ENCODE measurements around the gene CCDC183. TPM values are rescaled to one million over a fixed set of nuclear protein-coding genes. Genes with fewer than 3 reads are reported as not detected.

The CCDC183 gene
- total and polyA plus RNA-seq, 10 of the 15 experiments (the other 5 are each of a cell fraction or from before 2014, with no cell fraction given) = 0.04 to 1.2 (median 0.55) TPM; not detected in 5

DNA sequence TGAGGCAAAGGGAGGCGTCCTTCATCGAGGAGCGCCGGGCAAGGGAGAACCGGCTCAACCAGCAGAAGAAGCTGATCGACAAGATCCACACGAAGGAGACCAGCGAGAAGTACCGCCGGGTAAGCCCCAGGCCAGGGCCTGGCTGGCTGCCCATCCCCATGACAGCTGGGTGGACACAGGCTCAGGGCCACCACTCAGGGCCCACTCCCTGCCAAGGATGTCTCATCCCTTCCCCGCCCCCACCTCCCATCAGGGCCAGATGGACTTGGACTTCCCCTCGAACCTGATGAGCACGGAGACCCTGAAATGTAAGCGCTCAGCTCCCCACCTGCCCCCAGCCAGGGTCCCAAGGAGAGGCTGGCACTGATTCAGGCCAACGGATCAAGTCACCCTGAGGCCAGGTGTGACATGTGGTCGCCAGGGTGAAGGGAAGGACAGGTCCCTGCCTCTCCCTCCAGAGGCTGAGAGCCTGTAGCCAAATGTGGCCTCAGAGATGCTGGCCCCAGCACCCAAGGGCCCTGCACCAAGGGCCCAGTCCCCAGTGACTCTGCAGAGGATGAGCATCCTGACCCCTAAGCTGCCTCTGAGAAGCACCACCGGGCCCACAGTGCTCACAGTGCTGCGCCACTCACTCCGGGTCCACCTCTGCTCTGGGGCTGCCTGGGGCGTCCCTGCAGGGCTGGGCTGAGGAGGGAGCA, 8.5 kb downstream of the CCDC183 start:
- CTCF ChIA-PET = interaction anchor here (3.2 to 4.4 kb wide), 2 partner anchors 12 to 230 kb away, joined by 13 to 15 read pairs; no protein-coding TSS in a partner anchor
- no peak for DNase-seq (ENCODE audit: low read depth, low spot score)
- H3K9ac ChIP-seq (ENCODE audit: control insufficient read depth, insufficient read depth, low read length) = no peak overlapping the region
- H3K4me2 ChIP-seq (ENCODE audit: control insufficient read depth, insufficient read depth) = no peak overlapping the region
- RAD21 ChIA-PET (ENCODE audit: unreplicated experiment) = no interaction called here
- no peak for ATAC-seq
- peaks cover 14% of the 10 kb centered on the region for H3K4me1 ChIP-seq (ENCODE audit: control insufficient read depth, insufficient read depth, low read length)
- no peaks in the 10 kb centered on the region for H3K27me3 ChIP-seq (replicated peaks in 1 of 2; ENCODE audit: control insufficient read depth in 2 of 2, insufficient read depth in 2 of 2, low read length in 1 of 2)
- BruUV-seq (replicated peaks) = no TSS peak
- intact Hi-C loops (cut with micrococcal nuclease; ENCODE audit: unreplicated experiment) (loop anchor here (10.0 kb wide), 1 partner anchor 80 kb away; the partner anchor contains the start of gene TRAF2), in situ Hi-C loops (cut with MboI) (no loop called here)
- no peaks in the 10 kb centered on the region; a peak in 1 of 4 replicates for H3K36me3 ChIP-seq (ENCODE audit: control insufficient read depth in 2 of 2, insufficient read depth in 2 of 2, low read length in 1 of 2)
- SMC1A ChIA-PET (ENCODE audit: uncharacterized antibody, unreplicated experiment) = no interaction called here
- no peaks in the 10 kb centered on the region for H3K9me3 ChIP-seq (replicated peaks; ENCODE audit: control insufficient read depth, insufficient read depth, low read length)
- H3K79me2 ChIP-seq (ENCODE audit: control insufficient read depth, insufficient read depth, low read length) = peaks cover 21% of the 10 kb centered on the region
- WGBS (ENCODE audit: insufficient coverage, insufficient replicate concordance, low lambda C conversion rate, missing lambda C conversion rate) = 94% methylated on average over 20 of the region's 20 CpGs
- no peaks in the 10 kb centered on the region for H4K20me1 ChIP-seq (ENCODE audit: control insufficient read depth, insufficient read depth)
- no peak overlapping the region for H3K4me3 ChIP-seq
- FAIRE-seq = no peak
- POLR2A ChIA-PET = interaction anchor here (1.1 kb wide), 1 partner anchor 13 kb away, joined by 4 read pairs; no protein-coding TSS in a partner anchor
- no peak overlapping the region for H2AFZ ChIP-seq (ENCODE audit: control insufficient read depth, low read depth, low read length)
- no peak overlapping the region for H3K27ac ChIP-seq (ENCODE audit: control insufficient read depth, insufficient read depth)
- TF ChIP-seq, protein P1, sequence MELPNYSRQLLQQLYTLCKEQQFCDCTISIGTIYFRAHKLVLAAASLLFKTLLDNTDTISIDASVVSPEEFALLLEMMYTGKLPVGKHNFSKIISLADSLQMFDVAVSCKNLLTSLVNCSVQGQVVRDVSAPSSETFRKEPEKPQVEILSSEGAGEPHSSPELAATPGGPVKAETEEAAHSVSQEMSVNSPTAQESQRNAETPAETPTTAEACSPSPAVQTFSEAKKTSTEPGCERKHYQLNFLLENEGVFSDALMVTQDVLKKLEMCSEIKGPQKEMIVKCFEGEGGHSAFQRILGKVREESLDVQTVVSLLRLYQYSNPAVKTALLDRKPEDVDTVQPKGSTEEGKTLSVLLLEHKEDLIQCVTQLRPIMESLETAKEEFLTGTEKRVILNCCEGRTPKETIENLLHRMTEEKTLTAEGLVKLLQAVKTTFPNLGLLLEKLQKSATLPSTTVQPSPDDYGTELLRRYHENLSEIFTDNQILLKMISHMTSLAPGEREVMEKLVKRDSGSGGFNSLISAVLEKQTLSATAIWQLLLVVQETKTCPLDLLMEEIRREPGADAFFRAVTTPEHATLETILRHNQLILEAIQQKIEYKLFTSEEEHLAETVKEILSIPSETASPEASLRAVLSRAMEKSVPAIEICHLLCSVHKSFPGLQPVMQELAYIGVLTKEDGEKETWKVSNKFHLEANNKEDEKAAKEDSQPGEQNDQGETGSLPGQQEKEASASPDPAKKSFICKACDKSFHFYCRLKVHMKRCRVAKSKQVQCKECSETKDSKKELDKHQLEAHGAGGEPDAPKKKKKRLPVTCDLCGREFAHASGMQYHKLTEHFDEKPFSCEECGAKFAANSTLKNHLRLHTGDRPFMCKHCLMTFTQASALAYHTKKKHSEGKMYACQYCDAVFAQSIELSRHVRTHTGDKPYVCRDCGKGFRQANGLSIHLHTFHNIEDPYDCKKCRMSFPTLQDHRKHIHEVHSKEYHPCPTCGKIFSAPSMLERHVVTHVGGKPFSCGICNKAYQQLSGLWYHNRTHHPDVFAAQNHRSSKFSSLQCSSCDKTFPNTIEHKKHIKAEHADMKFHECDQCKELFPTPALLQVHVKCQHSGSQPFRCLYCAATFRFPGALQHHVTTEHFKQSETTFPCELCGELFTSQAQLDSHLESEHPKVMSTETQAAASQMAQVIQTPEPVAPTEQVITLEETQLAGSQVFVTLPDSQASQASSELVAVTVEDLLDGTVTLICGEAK (IDR thresholded peaks at IDR 0.05; ENCODE audit: borderline replicate concordance) = no peak
- TF ChIP-seq CHD2 (IDR thresholded peaks at IDR 0.05; ENCODE audit: borderline replicate concordance, low read depth, low read length) = no peak
- TF ChIP-seq SIX5 (IDR thresholded peaks at IDR 0.05; ENCODE audit: low read depth, low read length, severe bottlenecking) = no peak
- no peak for TF ChIP-seq RB1 (IDR thresholded peaks at IDR 0.05; ENCODE audit: borderline replicate concordance)
- TF ChIP-seq ZNF384 (IDR thresholded peaks at IDR 0.05; ENCODE audit: borderline replicate concordance, low read depth, low read length) = no peak
- TF ChIP-seq, protein P2, sequence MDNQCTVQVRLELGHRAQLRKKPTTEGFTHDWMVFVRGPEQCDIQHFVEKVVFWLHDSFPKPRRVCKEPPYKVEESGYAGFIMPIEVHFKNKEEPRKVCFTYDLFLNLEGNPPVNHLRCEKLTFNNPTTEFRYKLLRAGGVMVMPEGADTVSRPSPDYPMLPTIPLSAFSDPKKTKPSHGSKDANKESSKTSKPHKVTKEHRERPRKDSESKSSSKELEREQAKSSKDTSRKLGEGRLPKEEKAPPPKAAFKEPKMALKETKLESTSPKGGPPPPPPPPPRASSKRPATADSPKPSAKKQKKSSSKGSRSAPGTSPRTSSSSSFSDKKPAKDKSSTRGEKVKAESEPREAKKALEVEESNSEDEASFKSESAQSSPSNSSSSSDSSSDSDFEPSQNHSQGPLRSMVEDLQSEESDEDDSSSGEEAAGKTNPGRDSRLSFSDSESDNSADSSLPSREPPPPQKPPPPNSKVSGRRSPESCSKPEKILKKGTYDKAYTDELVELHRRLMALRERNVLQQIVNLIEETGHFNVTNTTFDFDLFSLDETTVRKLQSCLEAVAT (IDR thresholded peaks at IDR 0.05) = no peak
- TF ChIP-seq, protein P3, sequence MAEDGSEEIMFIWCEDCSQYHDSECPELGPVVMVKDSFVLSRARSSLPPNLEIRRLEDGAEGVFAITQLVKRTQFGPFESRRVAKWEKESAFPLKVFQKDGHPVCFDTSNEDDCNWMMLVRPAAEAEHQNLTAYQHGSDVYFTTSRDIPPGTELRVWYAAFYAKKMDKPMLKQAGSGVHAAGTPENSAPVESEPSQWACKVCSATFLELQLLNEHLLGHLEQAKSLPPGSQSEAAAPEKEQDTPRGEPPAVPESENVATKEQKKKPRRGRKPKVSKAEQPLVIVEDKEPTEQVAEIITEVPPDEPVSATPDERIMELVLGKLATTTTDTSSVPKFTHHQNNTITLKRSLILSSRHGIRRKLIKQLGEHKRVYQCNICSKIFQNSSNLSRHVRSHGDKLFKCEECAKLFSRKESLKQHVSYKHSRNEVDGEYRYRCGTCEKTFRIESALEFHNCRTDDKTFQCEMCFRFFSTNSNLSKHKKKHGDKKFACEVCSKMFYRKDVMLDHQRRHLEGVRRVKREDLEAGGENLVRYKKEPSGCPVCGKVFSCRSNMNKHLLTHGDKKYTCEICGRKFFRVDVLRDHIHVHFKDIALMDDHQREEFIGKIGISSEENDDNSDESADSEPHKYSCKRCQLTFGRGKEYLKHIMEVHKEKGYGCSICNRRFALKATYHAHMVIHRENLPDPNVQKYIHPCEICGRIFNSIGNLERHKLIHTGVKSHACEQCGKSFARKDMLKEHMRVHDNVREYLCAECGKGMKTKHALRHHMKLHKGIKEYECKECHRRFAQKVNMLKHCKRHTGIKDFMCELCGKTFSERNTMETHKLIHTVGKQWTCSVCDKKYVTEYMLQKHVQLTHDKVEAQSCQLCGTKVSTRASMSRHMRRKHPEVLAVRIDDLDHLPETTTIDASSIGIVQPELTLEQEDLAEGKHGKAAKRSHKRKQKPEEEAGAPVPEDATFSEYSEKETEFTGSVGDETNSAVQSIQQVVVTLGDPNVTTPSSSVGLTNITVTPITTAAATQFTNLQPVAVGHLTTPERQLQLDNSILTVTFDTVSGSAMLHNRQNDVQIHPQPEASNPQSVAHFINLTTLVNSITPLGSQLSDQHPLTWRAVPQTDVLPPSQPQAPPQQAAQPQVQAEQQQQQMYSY (CRISPR knock-in tag; IDR thresholded peaks at IDR 0.05) = no peak
- TF ChIP-seq DPF2 (IDR thresholded peaks at IDR 0.05) = no peak
